IPS-11a (cell line): ENCODE results near the gene KISS1R.

ENCODE experiments used
- H3K4me3 ChIP-seq: one replicate; pipeline ENCODE4 v1.5.1; 2013; ENCODE audit warnings: low read depth, low read length, control low read depth

The KISS1R gene

GRCh38 chr19:934865-935479, 17.8 kb downstream of the KISS1R start:
- H3K4me3 ChIP-seq, result no peak overlapping the region

- no peak overlapping the region for H3K4me3 ChIP-seq
Observed at GRCh38 chr19:936175-936546, 19.0 kb downstream of the KISS1R start.

GRCh38 chr19:937259-937694, 20.1 kb downstream of the KISS1R start:
- no peak overlapping the region for H3K4me3 ChIP-seq

DNA sequence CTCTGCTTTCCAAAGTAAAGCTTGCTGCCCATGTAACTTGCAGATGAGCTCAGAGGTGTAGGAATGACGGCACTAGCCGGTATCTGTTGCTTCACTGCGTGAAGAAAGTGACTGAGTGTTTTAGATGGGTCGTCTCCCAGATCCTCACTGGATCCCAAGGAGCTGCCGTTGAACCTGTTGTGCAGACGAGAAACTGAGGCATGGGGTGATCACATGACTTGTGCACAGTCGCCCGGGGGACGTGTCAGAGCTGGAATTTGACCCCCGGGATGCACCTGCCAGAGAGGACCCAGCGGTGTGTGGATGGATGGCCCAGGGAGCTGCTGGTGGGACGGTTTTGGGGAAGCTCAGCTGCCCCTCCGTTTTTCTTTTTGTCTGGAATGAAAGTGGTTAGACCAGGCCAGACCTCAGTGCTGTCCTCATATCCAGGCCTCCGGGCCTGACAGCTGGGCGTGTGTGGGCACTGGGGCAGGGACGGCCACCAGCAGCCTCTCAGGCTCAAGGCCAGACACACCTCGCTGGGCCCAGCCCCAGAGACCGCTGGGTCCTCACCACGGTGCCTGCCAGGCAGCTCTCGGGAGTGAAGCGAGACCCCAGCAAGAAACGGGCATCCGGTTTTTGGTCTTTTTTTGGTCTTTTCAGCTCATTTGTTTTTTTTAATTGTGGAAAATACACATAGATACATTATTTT, 21.2 kb downstream of the KISS1R start:
- H3K4me3 ChIP-seq, result no peak overlapping the region

DNA sequence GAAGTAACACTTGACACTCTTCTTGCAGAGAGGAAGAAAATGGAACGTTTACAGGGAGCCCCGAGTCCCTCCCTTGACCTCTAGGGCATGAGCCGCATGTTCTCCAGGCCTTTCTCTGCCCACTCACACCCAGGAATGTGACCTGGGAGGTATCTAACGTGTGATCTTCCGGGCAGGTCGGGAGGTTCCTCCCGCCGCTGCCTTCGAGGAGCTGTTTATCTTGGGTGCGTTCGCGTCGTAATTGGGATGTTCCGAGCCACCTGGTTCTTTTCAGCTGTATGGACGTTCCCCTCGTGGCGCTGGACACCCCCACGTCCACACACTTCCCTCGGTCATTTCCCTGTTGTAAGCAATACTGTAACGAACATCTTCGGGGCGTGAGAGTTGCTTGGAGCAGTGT, 22.3 kb downstream of the KISS1R start:
- H3K4me3 ChIP-seq, result no peak overlapping the region

DNA sequence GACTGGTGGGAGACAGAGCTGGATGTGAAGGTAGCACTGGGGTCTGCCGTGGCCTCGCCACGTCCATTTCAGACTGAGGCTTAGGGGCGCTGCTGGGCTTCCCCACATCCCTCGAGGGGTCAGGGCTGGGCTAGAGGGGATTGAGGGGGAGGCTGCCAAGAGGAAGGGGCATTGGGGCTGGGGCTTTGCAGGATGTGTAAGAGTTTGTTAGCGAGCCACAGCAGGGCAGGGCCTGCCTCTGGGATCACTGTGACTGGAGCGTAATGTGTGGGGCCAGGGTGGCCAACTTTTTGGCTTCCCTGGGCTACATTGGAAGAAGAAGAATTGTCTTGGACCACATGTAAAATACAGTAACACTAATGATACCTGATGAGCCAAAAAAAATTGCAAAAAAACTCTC, 22.8 kb downstream of the KISS1R start:
- H3K4me3 ChIP-seq, result no peak overlapping the region

DNA sequence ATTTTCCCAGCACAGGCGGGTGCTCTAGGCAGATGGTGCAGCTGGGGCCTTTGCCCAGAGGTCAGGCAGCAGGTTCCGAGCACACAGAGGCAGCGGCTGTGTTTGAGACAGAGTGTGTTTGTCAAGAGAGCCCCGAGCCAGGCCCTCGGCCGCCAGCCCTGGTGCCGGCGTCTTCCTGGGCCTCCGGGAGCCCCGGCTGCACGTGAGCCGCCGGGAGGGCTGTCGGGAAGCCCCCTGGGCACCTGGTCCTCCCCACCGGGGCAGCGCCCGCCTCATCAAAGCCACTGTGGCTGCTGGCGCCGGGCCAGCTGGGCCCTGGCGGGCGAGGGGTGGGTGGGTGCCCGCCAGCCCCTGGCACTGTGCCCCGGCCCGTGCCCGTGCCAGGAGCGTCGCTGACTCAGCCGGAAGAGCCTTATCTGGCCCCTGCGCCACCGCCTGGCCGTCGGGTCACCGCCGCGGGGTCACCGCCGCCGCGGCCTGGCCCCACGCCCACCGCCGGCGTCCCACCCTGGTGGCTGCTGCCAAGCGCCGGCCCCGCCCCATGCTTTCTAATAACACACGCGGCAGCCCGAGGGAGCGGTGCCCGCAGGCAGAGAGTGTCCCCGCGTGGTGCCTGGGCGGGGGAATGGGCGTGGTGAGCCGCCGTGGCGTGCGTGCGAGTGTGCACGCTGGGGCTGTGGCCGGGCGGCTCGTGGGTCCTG, 23.6 kb downstream of the KISS1R start:
- no peak overlapping the region for H3K4me3 ChIP-seq

- H3K4me3 ChIP-seq, result no peak overlapping the region
Observed at GRCh38 chr19:941292-942132, 24.4 kb downstream of the KISS1R start.

- no peak overlapping the region for H3K4me3 ChIP-seq
Observed at GRCh38 chr19:942133-942645, 25.1 kb downstream of the KISS1R start.

DNA sequence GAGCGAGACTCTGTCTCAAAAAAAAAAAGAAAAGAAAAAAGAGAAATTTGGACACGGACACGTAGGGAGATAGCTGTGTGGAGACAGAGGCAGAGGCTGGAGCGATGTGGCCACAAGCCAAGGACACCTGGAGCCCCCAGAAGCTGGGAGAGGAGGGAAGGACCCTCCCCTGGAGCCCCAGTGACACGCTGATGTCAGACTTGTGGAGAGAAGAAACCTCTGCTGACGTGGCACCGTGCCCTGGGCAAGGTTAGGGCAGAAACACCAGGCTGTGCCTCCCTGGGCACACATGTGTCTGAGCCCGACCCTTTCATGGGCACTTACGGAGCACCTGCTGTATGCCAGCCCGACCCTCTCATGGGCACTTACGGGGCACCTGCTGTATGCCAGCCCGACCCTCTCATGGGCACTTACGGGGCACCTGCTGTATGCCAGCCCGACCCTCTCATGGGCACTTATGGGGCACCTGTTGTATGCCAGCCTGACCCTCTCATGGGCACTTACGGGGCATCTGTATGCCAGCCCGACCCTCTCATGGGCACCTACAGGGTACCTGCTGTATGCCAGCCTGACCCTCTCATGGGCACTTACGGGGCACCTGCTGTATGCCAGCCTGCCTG, 26.5 kb downstream of the KISS1R start:
- no peak overlapping the region for H3K4me3 ChIP-seq

DNA sequence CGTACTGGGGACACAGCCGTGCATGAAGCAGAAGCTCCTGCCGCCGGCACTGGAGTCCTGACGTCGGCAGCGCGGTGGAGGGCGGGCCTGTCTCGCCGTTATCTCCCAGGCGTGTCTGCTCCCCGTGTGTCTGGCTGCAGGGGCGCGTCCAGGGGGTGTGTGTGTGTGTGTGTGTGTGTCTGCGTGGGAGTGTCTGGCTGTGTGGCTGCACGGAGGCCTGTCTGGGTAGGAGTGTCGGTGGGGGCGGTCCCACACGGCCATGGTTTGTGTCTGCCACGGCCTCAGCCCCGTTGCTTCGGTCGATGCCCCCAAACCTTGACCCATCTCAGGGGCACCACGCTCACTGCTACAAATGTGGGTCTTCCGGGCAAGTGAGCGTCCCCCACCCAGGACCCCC, 27.0 kb downstream of the KISS1R start:
- H3K4me3 ChIP-seq, result no peak overlapping the region

DNA sequence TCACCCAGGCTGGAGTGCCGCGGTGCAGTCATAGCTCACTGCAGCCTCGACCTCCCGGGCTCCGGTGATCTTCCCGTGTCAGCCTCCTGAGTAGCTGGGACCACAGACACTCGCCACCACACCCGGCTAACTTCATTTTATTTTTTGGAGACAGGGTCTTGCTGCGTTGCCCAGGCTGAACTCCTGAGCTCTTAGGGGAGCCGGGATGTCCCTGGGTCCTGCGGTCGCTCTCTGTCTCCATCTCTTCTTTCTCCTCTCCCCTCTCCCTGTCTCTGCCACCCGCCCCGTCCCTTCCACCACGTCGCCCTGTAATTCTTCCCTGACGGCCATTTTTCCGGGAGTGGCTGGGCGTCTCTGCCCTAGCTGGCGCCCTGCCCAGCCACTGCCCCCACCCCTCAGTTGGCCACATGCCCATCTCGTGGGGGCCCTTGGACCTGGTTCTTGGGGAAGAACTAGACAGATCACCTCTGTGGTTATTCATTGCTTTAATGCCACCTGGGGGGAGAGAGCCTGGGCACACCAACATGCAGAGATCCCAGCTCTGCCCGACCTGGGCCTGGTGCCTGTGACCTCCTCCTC, 27.6 kb downstream of the KISS1R start:
- H3K4me3 ChIP-seq, result no peak overlapping the region

GRCh38 chr19:945401-946252, 28.5 kb downstream of the KISS1R start:
- no peak overlapping the region for H3K4me3 ChIP-seq

GRCh38 chr19:947090-947706, 30.1 kb downstream of the KISS1R start:
- H3K4me3 ChIP-seq, result no peak overlapping the region

GRCh38 chr19:947707-948539, 30.8 kb downstream of the KISS1R start:
- no peak overlapping the region for H3K4me3 ChIP-seq

GRCh38 chr19:948842-949496, 31.8 kb downstream of the KISS1R start:
- no peak overlapping the region for H3K4me3 ChIP-seq

DNA sequence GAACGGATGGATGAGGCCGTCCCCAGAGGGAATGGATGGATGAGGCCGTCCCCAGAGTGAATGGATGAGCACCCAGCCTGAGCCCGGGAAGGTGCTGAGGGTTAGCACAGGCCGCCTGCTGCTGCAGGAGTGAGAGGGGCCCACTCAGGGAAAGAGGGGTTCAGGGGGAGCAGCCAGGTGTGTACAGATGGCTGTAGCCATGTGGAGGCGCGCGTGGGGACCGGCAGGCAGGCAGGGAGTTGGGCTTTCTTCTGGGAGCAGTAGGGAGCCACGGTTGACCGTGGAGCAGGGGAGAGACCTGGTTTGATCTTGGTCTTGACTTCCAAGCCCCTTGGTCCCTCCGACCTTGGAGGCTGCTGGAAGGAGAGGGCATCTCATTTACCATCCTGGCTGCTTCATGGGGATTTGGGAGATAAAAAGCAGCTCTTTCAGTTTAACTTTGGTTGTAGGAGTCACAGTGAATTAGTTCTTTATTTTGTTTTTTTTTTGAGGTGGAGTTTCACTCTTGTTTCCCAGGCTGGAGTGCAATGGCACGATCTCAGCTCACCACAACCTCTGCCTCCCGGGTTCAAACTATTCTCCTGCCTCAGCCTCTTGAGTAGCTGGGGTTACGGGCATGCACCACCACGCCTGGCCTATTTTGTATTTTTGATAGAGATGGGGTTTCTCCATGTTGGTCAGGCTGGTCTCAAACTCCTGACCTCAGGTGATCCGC, 33.4 kb downstream of the KISS1R start:
- H3K4me3 ChIP-seq, result no peak overlapping the region
